ENCODE data around the gene RBM47.
"Not testable (repeated sequence)": the region's sequence is repeated elsewhere in the genome, so short reads cannot be mapped to it uniquely, and the experiment has no call there.

GRCh38 chr4:40561543-40562177 is 68.0 kb downstream of the RBM47 start:
- not testable (repeated sequence) for TF ChIP-seq CTCF, POLR2A (IDR thresholded peaks at IDR 0.05)

All from Peyer's patch (tissue), 4 donors.